ENCODE results near the gene SPATA2. TPM values are rescaled to one million over a fixed set of nuclear protein-coding genes. Genes with fewer than 3 reads are reported as not detected.
"Not testable (repeated sequence)": the region's sequence is repeated elsewhere in the genome, so short reads cannot be mapped to it uniquely, and the experiment has no call there.

Gene SPATA2
- total RNA-seq, 1 experiment from 2014 or later: 6.6 TPM

DNA sequence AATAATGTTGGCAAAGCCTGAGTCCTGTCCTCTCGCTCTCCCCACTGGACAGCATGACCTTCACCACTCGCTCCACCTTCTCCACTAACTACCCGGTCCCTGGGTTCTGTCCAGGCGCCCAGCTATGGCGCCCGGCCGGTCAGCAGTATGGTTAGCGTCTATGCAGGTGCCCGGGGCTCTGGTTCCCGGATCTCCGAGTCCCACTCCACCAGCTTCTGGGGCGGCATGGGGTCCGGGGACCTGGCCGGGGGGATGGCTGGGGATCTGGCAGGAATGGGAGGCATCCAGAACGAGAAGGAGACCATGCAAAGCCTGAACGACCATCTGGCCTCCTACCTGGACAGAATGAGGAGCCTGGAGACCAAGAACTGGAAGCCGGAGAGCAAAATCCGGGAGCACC is 41.4 kb upstream of the SPATA2 start (continued):
- TF ChIP-seq ZBTB33 (IDR thresholded peaks at IDR 0.05; ENCODE audit: extremely low read depth, insufficient replicate concordance, low read length): no peak
- TF ChIP-seq EGR1 (IDR thresholded peaks at IDR 0.05; ENCODE audit: low read depth): no peak
- no peak for TF ChIP-seq MAX (IDR thresholded peaks at IDR 0.05)
- TF ChIP-seq ZFX (IDR thresholded peaks at IDR 0.05): no peak
- TF ChIP-seq EZH2phosphoT487 (IDR thresholded peaks at IDR 0.05; ENCODE audit: borderline replicate concordance): no peak

- H3K9me2 ChIP-seq (ENCODE audit: insufficient read depth); intact Hi-C loops (cut with micrococcal nuclease); H3K27ac ChIP-seq (ENCODE audit: low read depth, low read length); H3K27me3 ChIP-seq (ENCODE audit: insufficient read depth, low read length); POLR2A ChIA-PET; H3K9ac ChIP-seq (ENCODE audit: low read length); H3K4me1 ChIP-seq (ENCODE audit: control insufficient read depth in 1 of 2, insufficient read depth in 2 of 2, low read length in 2 of 2); H3K4me2 ChIP-seq (ENCODE audit: low read length); H2AFZ ChIP-seq (ENCODE audit: low read depth, low read length, poor library complexity, severe bottlenecking); RAD21 ChIA-PET (ENCODE audit: low non-redundant PET in 1 of 2, low total read pairs in 2 of 2, uncharacterized antibody in 2 of 2, unreplicated experiment in 2 of 2); H3K4me3 ChIP-seq (replicated peaks in 1 of 2; ENCODE audit: low read depth in 1 of 2, low read length in 2 of 2); BruUV-seq (replicated peaks); H4K20me1 ChIP-seq (ENCODE audit: insufficient read depth); DNase-seq (ENCODE audit: low read depth, low spot score); H3K9me3 ChIP-seq (ENCODE audit: control insufficient read depth in 1 of 2, insufficient read depth in 1 of 2, low read depth in 1 of 2, low read length in 2 of 2); ATAC-seq; H3K79me2 ChIP-seq (ENCODE audit: insufficient read depth, low read length): not testable (repeated sequence)
- CTCF ChIA-PET: interaction anchor here (1.4 kb wide), 1 partner anchor 9 kb away, joined by 3 read pairs; no protein-coding TSS in a partner anchor
- peaks cover 21 to 29% of the 10 kb centered on the region in 2 experiments for H3K36me3 ChIP-seq (ENCODE audit: control insufficient read depth in 1 of 2, insufficient read depth in 2 of 2, low read length in 2 of 2)
Measured at GRCh38 chr20:49955830-49956396, 40.6 kb upstream of the SPATA2 start.
